SK-N-SH (cell line): Measurements from ENCODE around the gene PEX26.

Experiments
- EZH2phosphoT487 ChIP-seq: fragments of 200-600 bp; sonication (generic); IDR thresholded peaks from 2 replicates; pipeline ENCODE4 v1.6.1; 2017; ENCODE audit warnings: low read depth, mixed run types, mild to moderate bottlenecking, antibody characterized with exemption, moderate library complexity, borderline replicate concordance
- MAX ChIP-seq: IDR thresholded peaks from 2 replicates; pipeline ENCODE4 v1.4.0; 2012; ENCODE audit warnings: low read depth
- NFIC ChIP-seq: IDR thresholded peaks from 2 replicates; pipeline ENCODE4 v1.4.0; 2012; ENCODE audit warnings: borderline replicate concordance

GRCh38 chr22:18062421-18062820, 15.4 kb upstream of the PEX26 start:
- TF ChIP-seq MAX (no peak), EZH2phosphoT487 (no peak), NFIC (no peak)
